Naive thymus-derived CD4-positive, alpha-beta T cell (primary cell): ENCODE measurements around the gene JAZF1. TPM values are rescaled to one million over a fixed set of nuclear protein-coding genes. Genes with fewer than 3 reads are reported as not detected.
A peak's percentile ranks its signal among the peaks of the same experiment; 100 is the strongest.
"Not testable (repeated sequence)": the region's sequence is repeated elsewhere in the genome, so short reads cannot be mapped to it uniquely, and the experiment has no call there.

Source experiments
- ATAC-seq: fragments of 150-1000 bp; cut with Tn5 transposase; 2 replicates; pipeline ENCODE4 v1.10.0; 2021; ENCODE audit warnings: mild to moderate bottlenecking, moderate library complexity
- CTCF ChIA-PET: fragments of 350-600 bp; sonication (Branson Sonifier 250); formaldehyde crosslinking; loops from one replicate; lab custom pipeline; 2021; ENCODE audit warnings: antibody characterized with exemption; lab: Charles Lee
- POLR2A ChIA-PET: fragments of 350-600 bp; sonication (Branson Sonifier 250); formaldehyde crosslinking; loops from one replicate; lab custom pipeline; 2021; ENCODE audit warnings: antibody characterized with exemption, inconsistent platforms; lab: Charles Lee
- DNase-seq, 9 donors: peaks; one replicate each; pipeline versions ENCODE4 v3.0.0 to v3.0.0-alpha.2; 2020 to 2022; ENCODE audit warnings: mixed read lengths in 1 of 9
- H3K27ac ChIP-seq: one replicate; pipeline ENCODE4 v1.7.0; 2013; ENCODE audit warnings: mild to moderate bottlenecking, low read depth, low read length, moderate library complexity
- H3K27me3 ChIP-seq, 2 donors: one replicate each; pipeline ENCODE4 v1.7.0; 2013; ENCODE audit warnings: low read length in 2 of 2, mild to moderate bottlenecking in 2 of 2, moderate library complexity in 2 of 2; ENCODE audit not compliant: control insufficient read depth in 2 of 2, insufficient read depth in 2 of 2
- H3K36me3 ChIP-seq, 3 experiments: 1 replicate in 2 of 3; 2 replicates in 1 of 3; pipeline ENCODE4 v1.7.0; 2013; ENCODE audit warnings: low read length in 3 of 3, mild to moderate bottlenecking in 3 of 3, moderate library complexity in 1 of 3; ENCODE audit not compliant: insufficient read depth in 3 of 3, control insufficient read depth in 2 of 3
- H3K4me1 ChIP-seq, 2 donors: one replicate each; pipeline ENCODE4 v1.7.0; 2013; ENCODE audit warnings: low read length in 2 of 2, mild to moderate bottlenecking in 2 of 2, moderate library complexity in 1 of 2; ENCODE audit not compliant: control insufficient read depth in 2 of 2, insufficient read depth in 2 of 2
- H3K4me3 ChIP-seq: 2 replicates; pipeline ENCODE4 v1.7.0; 2013; ENCODE audit warnings: mild to moderate bottlenecking, low read length
- H3K9me3 ChIP-seq, 3 experiments: 1 replicate in 2 of 3; 2 replicates in 1 of 3; pipeline ENCODE4 v1.7.0; 2013; ENCODE audit warnings: low read length in 3 of 3; ENCODE audit not compliant: control insufficient read depth in 2 of 3
- H3K27ac Mint-ChIP-seq, 9 donors: one replicate each; pipeline ENCODE4 v1.8.0; 2020 to 2022; ENCODE audit warnings: mixed read lengths in 9 of 9, mild to moderate bottlenecking in 8 of 9, moderate library complexity in 5 of 9, inconsistent platforms in 2 of 9
- H3K27me3 Mint-ChIP-seq, 5 donors: one replicate each; pipeline ENCODE4 v1.8.0; 2021 to 2022; ENCODE audit warnings: mixed read lengths in 5 of 5, mild to moderate bottlenecking in 1 of 5
- H3K36me3 Mint-ChIP-seq, 5 donors: one replicate each; pipeline ENCODE4 v1.8.0; 2020 to 2022; ENCODE audit warnings: mixed read lengths in 5 of 5, mild to moderate bottlenecking in 3 of 5, inconsistent platforms in 1 of 5
- H3K4me1 Mint-ChIP-seq, 7 donors: one replicate each; pipeline ENCODE4 v1.8.0; 2020 to 2022; ENCODE audit warnings: mixed read lengths in 7 of 7, mild to moderate bottlenecking in 3 of 7, inconsistent platforms in 1 of 7
- H3K4me3 Mint-ChIP-seq, 10 donors: one replicate each; pipeline ENCODE4 v1.8.0; 2020 to 2022; ENCODE audit warnings: mild to moderate bottlenecking in 10 of 10, mixed read lengths in 10 of 10, moderate library complexity in 6 of 10, inconsistent platforms in 2 of 10
- H3K9me3 Mint-ChIP-seq, 11 donors: one replicate each; pipeline ENCODE4 v1.8.0; 2020 to 2022; ENCODE audit warnings: mixed read lengths in 11 of 11, mild to moderate bottlenecking in 4 of 11, inconsistent platforms in 1 of 11, moderate library complexity in 1 of 11
- intact Hi-C, 2 donors: fragments of 100-400 bp; cut with micrococcal nuclease; formaldehyde crosslinking; loops; one replicate each; pipeline ENCODE4 v1.15.1; 2023
- polyA plus RNA-seq, 2 donors: library from polyadenylated mRNA; unstranded; fragments of 300-500 nt; fragmentation: Illumina TruSeq; gene quantifications; one replicate each; pipeline ENCODE4 v1.2.3, GENCODE V29; 2021
- total RNA-seq, 6 experiments: library from RNA in 5 of 6; stranded (reverse) in 5 of 6; gene quantifications; 1 replicate in 5 of 6; 2 replicates in 1 of 6; pipeline ENCODE4 v1.2.3 and lab custom pipeline; 2021 to 2026

Gene JAZF1
- total and polyA plus RNA-seq, 7 experiments from 2014 or later: 2.0 to 33.1 (median 3.2) TPM

- Mint-ChIP-seq H3K27ac (no peak overlapping the region), H3K36me3 (peaks cover 0 to 5% (median 0%) of the 10 kb centered on the region in 5 donors), H3K27me3 (peaks cover 0 to 3% (median 0%) of the 10 kb centered on the region in 5 donors), H3K4me3 (no peak overlapping the region), H3K9me3 (no peaks in the 10 kb centered on the region), H3K4me1 (peaks cover 0 to 9% (median 0%) of the 10 kb centered on the region in 7 donors)
- no peaks in the 10 kb centered on the region for H3K4me1 ChIP-seq
- DNase-seq (no peak), ATAC-seq (no peak)
- H3K27me3 ChIP-seq: no peaks in the 10 kb centered on the region
- no peaks in the 10 kb centered on the region for H3K9me3 ChIP-seq
- intact Hi-C loops: loop anchor here (10.0 kb wide), 2 partner anchors 97 to 263 kb away; partner anchors contain the start of gene HIBADH (in 1 of the 2)
- CTCF ChIA-PET: interaction anchor here (1.3 to 1.4 kb wide), 2 partner anchors 9 to 93 kb away, joined by 3 read pairs; no protein-coding TSS in a partner anchor
- POLR2A ChIA-PET: no interaction called here
- no peaks in the 10 kb centered on the region for H3K36me3 ChIP-seq
- H3K27ac ChIP-seq: no peak overlapping the region
- no peak overlapping the region for H3K4me3 ChIP-seq
Measured at GRCh38 chr7:27928001-27928400, 252.6 kb downstream of the JAZF1 start.

DNA sequence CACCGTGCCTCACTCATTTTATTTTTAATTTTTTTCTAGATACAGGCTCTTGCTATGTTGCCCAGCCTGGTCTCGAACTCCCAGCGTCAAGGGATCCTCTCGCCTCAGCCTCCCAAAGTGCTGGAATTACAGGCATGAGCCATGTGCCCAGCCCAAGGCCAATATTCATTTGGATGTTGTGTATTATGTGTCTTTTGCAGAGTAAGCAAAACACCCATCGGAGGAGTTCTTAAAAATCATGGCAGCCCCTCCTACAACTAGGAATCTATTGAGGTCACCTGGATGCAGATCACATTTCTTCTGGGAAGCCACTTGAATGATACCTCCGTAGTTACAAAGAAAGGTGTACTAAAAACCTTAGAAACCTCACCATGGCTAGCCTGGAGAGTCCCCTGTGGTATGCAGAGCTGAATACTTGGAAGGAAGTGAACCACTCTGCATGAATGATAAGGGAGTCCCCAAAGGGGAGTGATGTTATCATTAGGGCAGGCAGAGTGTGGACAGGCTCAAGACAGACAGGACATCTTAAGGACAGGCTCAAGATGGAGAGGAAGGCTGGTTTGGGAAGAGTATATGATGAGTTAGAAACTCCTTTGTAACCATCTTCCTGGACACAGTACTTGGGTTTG lies 254.9 kb downstream of the JAZF1 start:
- Mint-ChIP-seq H3K27me3 (peaks cover 0 to 3% (median 0%) of the 10 kb centered on the region in 5 donors), H3K27ac (no peak overlapping the region), H3K9me3 (no peaks in the 10 kb centered on the region), H3K4me3 (no peak overlapping the region), H3K36me3 (no peaks in the 10 kb centered on the region), H3K4me1 (peaks cover 0 to 11% (median 3%) of the 10 kb centered on the region in 7 donors)
- ATAC-seq: no peak
- Histone ChIP-seq H3K9me3 (no peaks in the 10 kb centered on the region), H3K4me3 (no peak overlapping the region), H3K36me3 (no peaks in the 10 kb centered on the region), H3K27ac (no peak overlapping the region), H3K4me1 (no peaks in the 10 kb centered on the region), H3K27me3 (no peaks in the 10 kb centered on the region)
- ChIA-PET POLR2A (no interaction called here), CTCF (no interaction called here)
- DNase-seq: no peak
- intact Hi-C loops: loop anchor here (10.0 kb wide), 2 partner anchors 99 to 261 kb away; partner anchors contain the start of gene HIBADH (in 1 of the 2)

GRCh38 chr7:27923642-27923980 lies 257.0 kb downstream of the JAZF1 start:
- Mint-ChIP-seq H3K27me3 (peaks cover 0 to 2% (median 0%) of the 10 kb centered on the region in 5 donors), H3K4me3 (no peak overlapping the region), H3K4me1 (peaks cover 0 to 11% (median 1%) of the 10 kb centered on the region in 7 donors), H3K27ac (peak overlapping the region in 1 of 9 donors; percentile 27), H3K9me3 (no peaks in the 10 kb centered on the region), H3K36me3 (no peaks in the 10 kb centered on the region)
- Histone ChIP-seq H3K9me3 (no peaks in the 10 kb centered on the region), H3K36me3 (no peaks in the 10 kb centered on the region), H3K27ac (no peak overlapping the region), H3K4me3 (no peak overlapping the region), H3K4me1 (no peaks in the 10 kb centered on the region), H3K27me3 (no peaks in the 10 kb centered on the region)
- intact Hi-C loops: loop anchor here (5.0 to 10.0 kb wide), 5 partner anchors 101 to 711 kb away; partner anchors contain the start of gene HIBADH (in 1 of the 2)
- ATAC-seq (no peak), DNase-seq (no peak)
- ChIA-PET POLR2A (no interaction called here), CTCF (no interaction called here)

- Mint-ChIP-seq H3K9me3 (no peaks in the 10 kb centered on the region), H3K4me3 (no peak overlapping the region), H3K27ac (peak overlapping the region in 1 of 9 donors; percentile 27), H3K4me1 (peaks cover 0 to 11% (median 1%) of the 10 kb centered on the region in 7 donors), H3K36me3 (no peaks in the 10 kb centered on the region), H3K27me3 (no peaks in the 10 kb centered on the region)
- Histone ChIP-seq H3K9me3 (no peaks in the 10 kb centered on the region), H3K4me3 (no peak overlapping the region), H3K36me3 (no peaks in the 10 kb centered on the region), H3K27ac (no peak overlapping the region), H3K4me1 (no peaks in the 10 kb centered on the region), H3K27me3 (no peaks in the 10 kb centered on the region)
- no peak for DNase-seq
- ATAC-seq: no peak
- ChIA-PET CTCF (interaction anchor here (0.6 kb wide), 1 partner anchor 138 kb away, joined by 8 read pairs; no protein-coding TSS in a partner anchor), POLR2A (no interaction called here)
- intact Hi-C loops: loop anchor here (5.0 to 10.0 kb wide), 5 partner anchors 102 to 711 kb away; partner anchors contain the start of gene HIBADH (in 1 of the 2)
Measured at GRCh38 chr7:27922907-27923641, 257.5 kb downstream of the JAZF1 start.

GRCh38 chr7:27922389-27922788 lies 258.2 kb downstream of the JAZF1 start:
- H3K36me3 ChIP-seq, ATAC-seq, H3K9me3 Mint-ChIP-seq, DNase-seq, H3K4me1 ChIP-seq, H3K27ac Mint-ChIP-seq, POLR2A ChIA-PET, H3K27me3 Mint-ChIP-seq, H3K9me3 ChIP-seq, H3K4me3 Mint-ChIP-seq, H3K27ac ChIP-seq, H3K4me3 ChIP-seq, H3K36me3 Mint-ChIP-seq, H3K27me3 ChIP-seq: not testable (repeated sequence)
- intact Hi-C loops: loop anchor here (5.0 to 10.0 kb wide), 5 partner anchors 102 to 710 kb away; partner anchors contain the start of gene HIBADH (in 1 of the 2)
- CTCF ChIA-PET: interaction anchor here (0.6 kb wide), 1 partner anchor 138 kb away, joined by 8 read pairs; no protein-coding TSS in a partner anchor
- peaks cover 0 to 11% (median 1%) of the 10 kb centered on the region in 7 donors for H3K4me1 Mint-ChIP-seq

DNA sequence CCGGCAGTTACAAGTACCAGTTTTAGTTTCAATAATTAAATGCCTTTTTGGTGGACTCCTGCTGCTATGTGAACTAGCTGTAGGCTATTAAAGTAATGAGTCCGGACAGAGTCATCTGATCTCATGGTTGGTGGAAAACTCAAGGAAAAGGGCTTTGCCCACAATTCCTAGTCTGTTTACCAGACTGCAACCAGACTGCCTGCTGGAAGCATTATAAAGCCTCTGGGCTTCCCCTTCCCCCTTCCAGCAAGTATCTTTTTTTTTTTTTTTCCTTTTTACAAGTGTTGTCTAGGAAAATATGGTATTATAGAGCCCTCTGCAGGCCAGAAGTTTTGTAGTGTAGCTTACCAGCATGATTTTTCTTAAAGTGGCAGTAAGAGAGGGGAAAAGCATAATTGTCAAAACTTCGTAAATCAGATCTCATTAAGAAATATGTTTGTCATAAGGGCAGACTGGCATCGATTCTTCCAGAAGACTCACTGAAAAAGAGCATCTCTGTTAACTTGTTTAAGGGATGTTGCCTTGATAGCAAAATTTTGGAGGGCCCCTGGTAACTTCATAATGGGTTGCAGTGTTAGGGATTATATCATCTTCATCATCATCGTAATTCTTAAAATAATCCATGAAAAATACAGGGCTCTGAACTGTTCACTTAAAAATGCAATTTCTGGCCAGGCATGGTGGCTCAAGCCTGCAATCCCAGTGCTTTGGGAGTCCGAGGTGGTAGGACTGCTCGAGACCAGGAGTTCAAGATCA lies 259.3 kb downstream of the JAZF1 start:
- Histone ChIP-seq H3K36me3 (no peaks in the 10 kb centered on the region), H3K4me1 (no peaks in the 10 kb centered on the region), H3K9me3 (no peaks in the 10 kb centered on the region), H3K27ac (no peak overlapping the region), H3K27me3 (no peaks in the 10 kb centered on the region), H3K4me3 (no peak overlapping the region)
- ChIA-PET POLR2A (no interaction called here), CTCF (interaction anchor here (0.6 to 2.9 kb wide), 6 partner anchors 16 to 726 kb away, joined by 3 to 16 read pairs (median 6); no protein-coding TSS in a partner anchor)
- ATAC-seq (peak; percentile 67), DNase-seq (peak in 6 of 9 donors; percentile 17 to 59 (median 44))
- peaks cover 0 to 11% (median 0%) of the 10 kb centered on the region in 5 donors for H3K36me3 Mint-ChIP-seq
- no peak overlapping the region for H3K4me3 Mint-ChIP-seq
- H3K9me3 Mint-ChIP-seq: peaks cover 0 to 1% (median 0%) of the 10 kb centered on the region in 11 donors
- intact Hi-C loops: loop anchor here (1.0 to 10.0 kb wide), 9 partner anchors 32 to 725 kb away; partner anchors contain the start of gene HIBADH (in 1 of the 2)
- H3K4me1 Mint-ChIP-seq: peaks cover 0 to 11% (median 1%) of the 10 kb centered on the region in 7 donors
- H3K27ac Mint-ChIP-seq: peak overlapping the region in 1 of 9 donors; percentile 11
- no peaks in the 10 kb centered on the region for H3K27me3 Mint-ChIP-seq
